Right lobe of liver (tissue), 6 donors: ENCODE measurements around the gene TCAP. TPM values are rescaled to one million over a fixed set of nuclear protein-coding genes. Genes with fewer than 3 reads are reported as not detected.

Experiments used
- ATAC-seq, 4 donors: fragments of 200-7000 bp; cut with Tn5 transposase; one replicate each; pipeline ENCODE4 v1.9.1; 2020; ENCODE audit warnings: mild to moderate bottlenecking in 4 of 4, moderate library complexity in 4 of 4
- DNase-seq, 3 donors: peaks; one replicate each; pipeline ENCODE4 v3.0.0-alpha.2; 2020
- H3K27ac ChIP-seq, 3 donors: fragments of 200-600 bp; one replicate each; pipeline ENCODE4 v1.8.0; 2022
- H3K27me3 ChIP-seq, 2 donors: fragments of 200-600 bp; one replicate each; pipeline ENCODE4 v1.8.0; 2022
- H3K36me3 ChIP-seq, 4 donors: fragments of 200-600 bp; sonication (generic) in 1 of 4; one replicate each; pipeline versions ENCODE4 v1.5.1 to v1.8.0; 2017 to 2022; ENCODE audit warnings: control low read depth in 1 of 4
- H3K4me1 ChIP-seq, 4 donors: fragments of 200-600 bp; sonication (generic) in 1 of 4; one replicate each; pipeline versions ENCODE4 v1.5.1 to v1.8.0; 2017 to 2022; ENCODE audit warnings: control low read depth in 1 of 4
- H3K4me3 ChIP-seq, 3 donors: fragments of 200-600 bp; one replicate each; pipeline ENCODE4 v1.8.0; 2022
- H3K9me3 ChIP-seq, 4 donors: fragments of 200-600 bp; sonication (generic) in 1 of 4; one replicate each; pipeline versions ENCODE4 v1.5.1 to v1.8.0; 2017 to 2022; ENCODE audit warnings: control low read depth in 1 of 4
- POLR2A ChIP-seq: fragments of 450-650 bp; IDR thresholded peaks from one replicate; pipeline ENCODE4 v1.6.1; 2017; ENCODE audit warnings: antibody characterized with exemption, mild to moderate bottlenecking
- WGBS: methylation state at CpG from one replicate; pipeline ENCODE4 v1.1.6; 2018; ENCODE audit warnings: low coverage, low lambda C conversion rate; ENCODE audit not compliant: insufficient coverage; ENCODE audit errors: missing lambda C conversion rate; 5-methylcytosine and 5-hydroxymethylcytosine counted together
- intact Hi-C, 2 donors: fragments of 100-400 bp; cut with DNase I; formaldehyde crosslinking; loops; one replicate each; pipeline versions ENCODE4 v1.11.2 to v1.14.1; 2022
- long read RNA-seq: library from polyadenylated mRNA; unstranded; transcript quantifications from one replicate; pipeline ENCODE4 v2.0.0, GENCODE V29; 2019
- total RNA-seq, 6 experiments: library from RNA; depleted of rRNA in 2 of 6; stranded (reverse); fragments of >200 nt in 2 of 6; fragmentation: NEBNext Ultra II Directional in 3 of 6; extraction: Animal tissue kit (Norgen Biotek cat#: 25700) in 3 of 6; gene quantifications; one replicate each; pipeline versions ENCODE4 v1.1.0 to v1.2.4, GENCODE V29; 2016 to 2023
- TF ChIP-seq, protein P1 (sequence below), 4 donors: fragments of 200-600 bp in 3 of 4; fragments of 450-650 bp in 1 of 4; IDR thresholded peaks; one replicate each; pipeline versions ENCODE4 v1.5.1 to v1.8.0; 2016 to 2022; ENCODE audit warnings: antibody characterized with exemption in 4 of 4, mild to moderate bottlenecking in 2 of 4
- donor health status: DM: no; HTN: yes; CAD: no.
- donor health status: DM: no; HTN: no; CAD: no.
- donor health status: DM: no; HTN: no; CAD: no.
- donor health status: DM: no; HTN: yes; CAD: no.
- donor health status: DM: no; HTN: yes; CAD: no.

TCAP gene, protein sequence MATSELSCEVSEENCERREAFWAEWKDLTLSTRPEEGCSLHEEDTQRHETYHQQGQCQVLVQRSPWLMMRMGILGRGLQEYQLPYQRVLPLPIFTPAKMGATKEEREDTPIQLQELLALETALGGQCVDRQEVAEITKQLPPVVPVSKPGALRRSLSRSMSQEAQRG
- 1 to 10 TPM in 4 of 6 experiments, under 1 TPM in 2; 0.49 to 4.3 (median 1.1) TPM for total RNA-seq
- long read RNA-seq, result 0 reads

DNA sequence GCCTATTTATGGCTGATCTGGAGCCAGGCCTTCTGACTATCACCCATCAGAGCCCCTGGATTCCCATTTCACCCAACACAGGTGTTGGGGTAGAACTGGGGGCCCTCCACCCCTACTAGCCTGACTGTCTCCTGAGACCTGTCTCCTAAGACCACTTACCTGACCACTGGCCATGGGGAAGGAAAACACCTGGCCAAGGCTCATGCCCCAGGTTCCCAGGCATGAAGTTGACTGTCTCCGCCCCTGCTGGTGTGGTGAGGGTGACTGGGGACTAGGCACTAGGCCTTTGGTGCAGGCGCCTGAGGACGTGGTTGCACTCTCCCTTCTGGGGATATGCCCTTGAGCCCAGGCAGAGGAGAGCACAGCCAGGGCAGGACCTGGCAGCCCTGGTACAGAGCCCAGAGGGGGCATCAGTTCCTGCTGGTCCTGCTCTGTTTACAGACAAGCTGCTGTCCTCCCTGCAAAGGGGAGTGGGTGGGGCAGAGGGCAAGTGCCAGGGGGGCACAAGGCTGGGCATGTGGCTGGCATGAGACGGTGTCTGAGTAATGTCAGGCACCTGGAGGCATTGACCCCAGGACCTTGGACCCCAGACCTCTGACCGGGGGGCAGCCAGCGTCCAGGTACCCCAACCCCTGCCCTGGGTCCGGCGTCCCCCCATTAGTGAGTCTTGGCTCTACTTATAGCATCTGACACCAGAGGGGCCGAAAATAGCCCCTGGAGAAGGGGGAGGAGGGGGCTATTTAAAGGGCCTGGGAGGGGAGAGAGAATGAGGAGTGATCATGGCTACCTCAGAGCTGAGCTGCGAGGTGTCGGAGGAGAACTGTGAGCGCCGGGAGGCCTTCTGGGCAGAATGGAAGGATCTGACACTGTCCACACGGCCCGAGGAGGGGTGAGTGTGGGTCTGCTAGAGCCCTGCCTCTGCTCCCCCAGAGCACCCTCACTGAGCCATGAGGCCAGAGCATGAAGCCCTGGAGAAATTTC lies at the start of gene TCAP:
TSS of gene TCAP (plus strand) at position 769 of the 981 bp plus-strand sequence. CDS start at position 780, 11 bp downstream.
- no peak for DNase-seq
- no peak for ATAC-seq
- H3K9me3 ChIP-seq, result no peaks in the 10 kb centered on the region
- H3K4me3 ChIP-seq, result no peak within 1 kb of the TSS
- H3K36me3 ChIP-seq, result no peaks in the 10 kb centered on the region
- peaks cover 0 to 4% of the 10 kb centered on the region in 2 donors for H3K27me3 ChIP-seq
- H3K27ac ChIP-seq, result no peak within 1 kb of the TSS
- intact Hi-C loops, result no loop called here
- TF ChIP-seq POLR2A, result no peak
- TF ChIP-seq, protein P1, sequence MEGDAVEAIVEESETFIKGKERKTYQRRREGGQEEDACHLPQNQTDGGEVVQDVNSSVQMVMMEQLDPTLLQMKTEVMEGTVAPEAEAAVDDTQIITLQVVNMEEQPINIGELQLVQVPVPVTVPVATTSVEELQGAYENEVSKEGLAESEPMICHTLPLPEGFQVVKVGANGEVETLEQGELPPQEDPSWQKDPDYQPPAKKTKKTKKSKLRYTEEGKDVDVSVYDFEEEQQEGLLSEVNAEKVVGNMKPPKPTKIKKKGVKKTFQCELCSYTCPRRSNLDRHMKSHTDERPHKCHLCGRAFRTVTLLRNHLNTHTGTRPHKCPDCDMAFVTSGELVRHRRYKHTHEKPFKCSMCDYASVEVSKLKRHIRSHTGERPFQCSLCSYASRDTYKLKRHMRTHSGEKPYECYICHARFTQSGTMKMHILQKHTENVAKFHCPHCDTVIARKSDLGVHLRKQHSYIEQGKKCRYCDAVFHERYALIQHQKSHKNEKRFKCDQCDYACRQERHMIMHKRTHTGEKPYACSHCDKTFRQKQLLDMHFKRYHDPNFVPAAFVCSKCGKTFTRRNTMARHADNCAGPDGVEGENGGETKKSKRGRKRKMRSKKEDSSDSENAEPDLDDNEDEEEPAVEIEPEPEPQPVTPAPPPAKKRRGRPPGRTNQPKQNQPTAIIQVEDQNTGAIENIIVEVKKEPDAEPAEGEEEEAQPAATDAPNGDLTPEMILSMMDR (IDR thresholded peaks at IDR 0.05), result no peak
- 45% methylated on average over 10 of the region's 15 CpGs for WGBS
- peaks cover 0 to 45% (median 22%) of the 10 kb centered on the region in 4 donors for H3K4me1 ChIP-seq

DNA sequence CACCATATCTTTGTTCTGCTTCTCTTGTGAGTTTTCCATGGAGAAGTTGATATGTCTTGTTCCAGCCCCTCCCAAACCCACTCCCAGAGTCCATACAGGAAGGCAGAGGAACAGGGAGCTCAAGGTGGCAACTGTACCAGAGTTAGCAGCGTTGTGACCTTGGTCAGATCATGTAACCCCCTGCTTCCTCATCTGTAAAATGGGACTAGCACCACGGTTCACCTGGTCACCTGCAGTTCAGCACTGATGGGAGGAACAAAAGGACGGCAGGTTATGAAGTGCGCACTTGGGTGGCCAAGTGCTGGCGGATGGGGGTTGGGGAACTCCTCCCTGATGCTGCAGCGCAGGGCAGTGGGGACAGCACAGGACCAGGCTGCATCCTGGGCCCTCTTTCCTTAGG lies 49.7 kb upstream of the TCAP start:
- no peak overlapping the region for H3K27ac ChIP-seq
- H3K36me3 ChIP-seq, result no peaks in the 10 kb centered on the region
- no peak for ATAC-seq
- H3K4me1 ChIP-seq, result no peaks in the 10 kb centered on the region
- H3K9me3 ChIP-seq, result no peaks in the 10 kb centered on the region
- intact Hi-C loops, result no loop called here
- no peak overlapping the region for H3K4me3 ChIP-seq
- WGBS, result 40% methylated on average over 2 of the region's 6 CpGs
- H3K27me3 ChIP-seq, result no peaks in the 10 kb centered on the region
- TF ChIP-seq POLR2A, result no peak
- TF ChIP-seq, protein P1 (IDR thresholded peaks at IDR 0.05), result no peak
- DNase-seq, result no peak

DNA sequence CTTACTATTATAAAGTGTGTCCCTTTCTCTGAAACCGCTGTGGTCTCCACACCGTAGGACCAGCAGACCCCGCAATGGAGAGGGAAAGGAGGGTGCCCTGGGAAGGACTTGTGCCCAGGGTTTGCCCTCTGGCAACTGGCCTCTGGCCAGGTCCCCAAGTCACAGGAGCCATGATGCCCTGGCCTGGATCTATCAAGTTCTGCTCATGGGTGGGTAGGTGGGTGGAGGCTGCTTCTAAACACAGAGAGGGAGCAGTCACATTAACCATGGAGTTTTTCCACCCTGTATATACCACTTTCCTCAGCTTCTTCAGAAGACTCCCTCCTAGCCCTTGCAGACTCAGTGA lies 48.1 kb upstream of the TCAP start:
- DNase-seq, result no peak
- Histone ChIP-seq H3K27me3 (no peaks in the 10 kb centered on the region), H3K9me3 (no peaks in the 10 kb centered on the region), H3K36me3 (no peaks in the 10 kb centered on the region), H3K4me3 (no peak overlapping the region), H3K27ac (no peak overlapping the region), H3K4me1 (no peaks in the 10 kb centered on the region)
- intact Hi-C loops, result no loop called here
- WGBS, result no CpG with 5 or more reads among the region's 3 CpGs
- ATAC-seq, result no peak
- TF ChIP-seq POLR2A, result no peak
- TF ChIP-seq, protein P1 (IDR thresholded peaks at IDR 0.05), result no peak

DNA sequence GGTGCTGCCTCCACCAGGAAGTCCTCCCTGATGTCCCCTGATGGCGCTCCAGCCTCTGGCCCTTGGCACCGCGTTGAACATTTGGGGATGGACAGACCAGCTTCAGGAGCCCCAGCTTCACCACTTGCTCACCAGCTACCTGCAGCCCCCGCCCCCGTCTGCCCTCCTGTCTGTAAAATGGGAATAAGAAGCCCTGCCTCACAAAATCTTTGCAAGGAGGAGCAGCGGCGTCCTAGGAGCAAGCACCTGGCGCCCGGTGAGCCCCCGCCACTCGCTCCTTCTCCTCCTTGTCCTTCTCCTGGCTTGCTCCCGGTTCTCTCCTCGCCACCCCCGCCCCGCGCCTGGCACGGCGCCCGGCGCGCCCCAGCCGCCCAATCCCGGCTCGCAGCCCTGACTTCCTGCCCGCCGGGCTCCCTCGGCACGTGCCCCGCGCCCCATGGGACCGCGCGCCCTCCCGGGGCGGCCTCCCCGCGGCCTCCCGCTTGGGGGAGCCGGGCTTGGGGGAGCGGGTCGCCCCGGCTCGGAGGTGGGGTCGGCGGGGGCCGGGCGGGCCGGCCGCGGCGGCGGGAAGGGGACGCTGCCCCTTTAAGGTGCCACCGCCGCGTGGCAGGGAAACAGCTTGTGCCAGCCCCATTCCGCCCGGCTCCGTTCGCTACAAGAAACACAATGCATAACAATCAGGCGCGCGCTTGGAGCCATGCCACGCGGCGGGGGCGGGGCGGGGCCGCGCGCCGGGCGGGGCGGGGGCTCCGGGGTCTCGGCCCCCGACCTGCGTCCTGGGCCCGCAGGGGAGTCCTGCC lies 47.5 kb upstream of the TCAP start:
- H3K9me3 ChIP-seq, result no peaks in the 10 kb centered on the region
- intact Hi-C loops, result no loop called here
- WGBS, result 2% methylated on average over 7 of the region's 79 CpGs
- H3K4me3 ChIP-seq, result peak overlapping the region; percentile 31 to 59 (median 44)
- H3K36me3 ChIP-seq, result no peaks in the 10 kb centered on the region
- no peak overlapping the region for H3K27ac ChIP-seq
- peak; percentile 35 to 56 (median 52) for ATAC-seq
- peak; percentile 64 to 71 (median 69) for DNase-seq
- H3K4me1 ChIP-seq, result no peaks in the 10 kb centered on the region
- TF ChIP-seq POLR2A, result peak; percentile 13
- TF ChIP-seq, protein P1 (IDR thresholded peaks at IDR 0.05), result no peak
- no peaks in the 10 kb centered on the region for H3K27me3 ChIP-seq
